ENCODE data around the gene USH2A. TPM values are rescaled to one million over a fixed set of nuclear protein-coding genes. Genes with fewer than 3 reads are reported as not detected.

The USH2A gene
- total RNA-seq, 6 experiments from 2014 or later: 0.19 to 1.8 (median 0.81) TPM

DNA sequence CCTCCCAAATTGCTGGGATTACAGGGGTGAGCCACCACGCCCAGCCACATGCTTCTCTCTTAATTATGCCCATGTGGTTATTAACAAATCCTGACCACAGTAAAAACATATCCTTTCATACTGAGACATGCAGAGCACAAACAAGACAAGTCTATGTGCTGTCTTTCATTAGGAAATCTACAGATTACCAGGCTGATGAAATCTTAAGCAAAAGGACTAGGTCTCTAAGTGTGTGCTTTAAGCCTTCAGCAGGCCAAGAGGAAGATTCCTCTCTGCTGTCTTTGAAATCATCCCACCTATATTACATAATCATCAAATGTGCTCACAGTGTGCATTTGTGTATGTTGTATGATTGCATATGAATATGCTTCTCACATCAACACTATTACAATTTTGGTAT lies 436.8 kb downstream of the USH2A start:
- no peak for ATAC-seq
- no peak for DNase-seq
- H3K27me3 ChIP-seq: no peaks in the 10 kb centered on the region
- WGBS (ENCODE audit: insufficient coverage, low coverage, low lambda C conversion rate, missing lambda C conversion rate): 42% methylated on average over 1 of the region's 1 CpG
- TF ChIP-seq, protein P1, sequence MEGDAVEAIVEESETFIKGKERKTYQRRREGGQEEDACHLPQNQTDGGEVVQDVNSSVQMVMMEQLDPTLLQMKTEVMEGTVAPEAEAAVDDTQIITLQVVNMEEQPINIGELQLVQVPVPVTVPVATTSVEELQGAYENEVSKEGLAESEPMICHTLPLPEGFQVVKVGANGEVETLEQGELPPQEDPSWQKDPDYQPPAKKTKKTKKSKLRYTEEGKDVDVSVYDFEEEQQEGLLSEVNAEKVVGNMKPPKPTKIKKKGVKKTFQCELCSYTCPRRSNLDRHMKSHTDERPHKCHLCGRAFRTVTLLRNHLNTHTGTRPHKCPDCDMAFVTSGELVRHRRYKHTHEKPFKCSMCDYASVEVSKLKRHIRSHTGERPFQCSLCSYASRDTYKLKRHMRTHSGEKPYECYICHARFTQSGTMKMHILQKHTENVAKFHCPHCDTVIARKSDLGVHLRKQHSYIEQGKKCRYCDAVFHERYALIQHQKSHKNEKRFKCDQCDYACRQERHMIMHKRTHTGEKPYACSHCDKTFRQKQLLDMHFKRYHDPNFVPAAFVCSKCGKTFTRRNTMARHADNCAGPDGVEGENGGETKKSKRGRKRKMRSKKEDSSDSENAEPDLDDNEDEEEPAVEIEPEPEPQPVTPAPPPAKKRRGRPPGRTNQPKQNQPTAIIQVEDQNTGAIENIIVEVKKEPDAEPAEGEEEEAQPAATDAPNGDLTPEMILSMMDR (IDR thresholded peaks at IDR 0.05): no peak
- no peak for TF ChIP-seq POLR2A (IDR thresholded peaks at IDR 0.05)
- H3K9me3 ChIP-seq: no peaks in the 10 kb centered on the region
- no peak overlapping the region for H3K27ac ChIP-seq
- intact Hi-C loops (cut with DNase I): no loop called here
- H3K36me3 ChIP-seq: no peaks in the 10 kb centered on the region
- no peak overlapping the region for H3K4me3 ChIP-seq
- no peaks in the 10 kb centered on the region for H3K4me1 ChIP-seq

DNA sequence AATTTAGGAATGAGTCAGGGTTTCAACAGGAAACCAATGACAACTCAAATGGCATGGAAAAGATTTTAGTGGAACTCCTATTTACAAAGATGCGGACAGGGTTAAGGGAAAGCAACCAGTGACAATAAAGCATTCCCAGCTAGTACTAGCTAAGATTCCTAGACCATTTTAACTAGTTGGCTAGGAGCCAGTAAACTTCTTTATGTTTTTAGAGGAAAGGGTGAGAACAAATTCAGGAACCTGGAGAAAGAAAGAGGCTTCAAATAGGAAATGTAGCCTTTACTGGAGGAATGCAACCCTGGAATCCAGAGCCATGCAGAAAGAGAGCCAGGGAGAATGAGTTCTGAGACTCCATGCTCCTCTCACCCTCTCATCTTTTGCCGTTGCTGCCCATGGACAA lies 439.6 kb downstream of the USH2A start:
- WGBS (ENCODE audit: insufficient coverage, low coverage, low lambda C conversion rate, missing lambda C conversion rate): 54% methylated on average over 2 of the region's 2 CpGs

DNA sequence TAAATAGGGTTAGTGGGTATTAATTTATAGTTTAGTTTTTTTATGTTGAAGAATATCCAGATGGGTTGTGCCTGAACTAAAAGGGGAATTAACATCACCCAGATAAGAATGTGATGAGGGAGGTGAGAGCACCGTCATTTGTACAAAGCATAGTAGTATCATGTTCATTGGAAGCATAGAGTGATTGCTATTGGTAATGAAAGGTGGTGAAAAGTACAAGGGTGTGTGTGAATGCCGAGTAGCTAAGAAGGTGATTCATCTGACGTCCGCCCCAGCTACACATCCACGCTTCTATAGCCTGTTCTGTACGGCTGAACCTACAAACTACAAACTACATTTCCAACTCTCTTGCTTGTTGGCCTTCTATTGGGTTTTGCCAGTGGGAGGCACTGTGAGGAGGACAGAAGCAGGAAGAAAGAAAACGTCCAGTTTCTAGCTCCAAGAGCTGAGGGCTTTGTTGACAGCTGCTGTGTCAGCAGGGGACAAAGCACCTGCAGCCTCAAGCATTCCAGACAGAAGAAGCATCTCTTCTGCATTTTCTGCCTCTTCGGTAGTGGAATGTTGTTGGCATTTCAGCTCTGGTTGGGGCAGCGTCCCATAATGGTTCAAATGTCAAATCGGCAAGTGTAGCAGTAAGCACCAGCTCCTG lies 451.3 kb downstream of the USH2A start:
- WGBS (ENCODE audit: insufficient coverage, low coverage, low lambda C conversion rate, missing lambda C conversion rate): 67% methylated on average over 9 of the region's 10 CpGs
- H3K27ac ChIP-seq: no peak overlapping the region
- no peaks in the 10 kb centered on the region for H3K27me3 ChIP-seq
- no peaks in the 10 kb centered on the region for H3K9me3 ChIP-seq
- H3K4me1 ChIP-seq: no peaks in the 10 kb centered on the region
- no peak overlapping the region for H3K4me3 ChIP-seq
- no peaks in the 10 kb centered on the region for H3K36me3 ChIP-seq
- intact Hi-C loops (cut with DNase I): no loop called here
- no peak for TF ChIP-seq POLR2A (IDR thresholded peaks at IDR 0.05)
- TF ChIP-seq, protein P1 (IDR thresholded peaks at IDR 0.05): no peak
- no peak for ATAC-seq
- DNase-seq: no peak

More for the DNA sequence above, 439.6 kb downstream of the USH2A start:
- H3K9me3 ChIP-seq: no peaks in the 10 kb centered on the region
- ATAC-seq (no peak), DNase-seq (no peak)
- no peak overlapping the region for H3K4me3 ChIP-seq
- H3K4me1 ChIP-seq: no peaks in the 10 kb centered on the region
- intact Hi-C loops (cut with DNase I): no loop called here
- H3K27me3 ChIP-seq: no peaks in the 10 kb centered on the region
- TF ChIP-seq, protein P1 (IDR thresholded peaks at IDR 0.05): no peak
- no peak for TF ChIP-seq POLR2A (IDR thresholded peaks at IDR 0.05)
- no peak overlapping the region for H3K27ac ChIP-seq
- H3K36me3 ChIP-seq: no peaks in the 10 kb centered on the region

DNA sequence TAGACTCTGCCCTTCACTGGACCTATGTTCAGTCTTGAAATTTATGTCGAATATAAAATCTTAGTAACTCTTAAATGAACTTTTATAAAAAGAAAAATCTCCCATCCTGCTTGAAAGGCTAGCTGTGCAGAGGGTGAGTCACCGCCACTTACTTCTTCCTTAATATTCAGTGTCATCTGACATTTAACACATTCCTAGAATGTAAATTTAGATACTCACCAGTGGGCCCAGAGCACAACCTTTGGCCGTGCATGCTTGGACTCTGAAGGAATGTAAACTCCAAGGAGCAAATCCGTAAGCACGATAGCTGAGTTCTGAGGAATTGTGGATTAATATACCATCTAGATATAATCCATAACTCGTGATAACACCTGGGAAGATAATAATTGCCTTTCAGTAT lies 452.8 kb downstream of the USH2A start:
- H3K36me3 ChIP-seq: no peaks in the 10 kb centered on the region

More for the DNA sequence above, 452.8 kb downstream of the USH2A start:
- TF ChIP-seq, protein P1 (IDR thresholded peaks at IDR 0.05): no peak
- DNase-seq: no peak
- no peaks in the 10 kb centered on the region for H3K4me1 ChIP-seq
- H3K27ac ChIP-seq: no peak overlapping the region
- no peaks in the 10 kb centered on the region for H3K9me3 ChIP-seq
- ATAC-seq: no peak
- intact Hi-C loops (cut with DNase I): no loop called here
- H3K27me3 ChIP-seq: no peaks in the 10 kb centered on the region
- no peak overlapping the region for H3K4me3 ChIP-seq
- 58% methylated on average over 6 of the region's 6 CpGs for WGBS (ENCODE audit: insufficient coverage, low coverage, low lambda C conversion rate, missing lambda C conversion rate)
